Thyroid gland (tissue), 4 donors: ENCODE data around the gene KDF1.
A peak's percentile ranks its signal among the peaks of the same experiment; 100 is the strongest.

Experiments
- POLR2A ChIP-seq, 2 donors: fragments of 450-650 bp; IDR thresholded peaks; one replicate each; pipeline ENCODE4 v1.6.1; 2017; ENCODE audit warnings: antibody characterized with exemption in 2 of 2, mild to moderate bottlenecking in 2 of 2, moderate library complexity in 1 of 2
- TF ChIP-seq, protein P1 (sequence below), 6 experiments: fragments of 200-600 bp in 3 of 6; fragments of 450-650 bp in 3 of 6; sonication (generic) in 3 of 6; IDR thresholded peaks; one replicate each; pipeline ENCODE4 v1.5.1; 2016 to 2019; ENCODE audit warnings: antibody characterized with exemption in 6 of 6, mild to moderate bottlenecking in 2 of 6, inconsistent platforms in 1 of 6, moderate library complexity in 1 of 6

DNA sequence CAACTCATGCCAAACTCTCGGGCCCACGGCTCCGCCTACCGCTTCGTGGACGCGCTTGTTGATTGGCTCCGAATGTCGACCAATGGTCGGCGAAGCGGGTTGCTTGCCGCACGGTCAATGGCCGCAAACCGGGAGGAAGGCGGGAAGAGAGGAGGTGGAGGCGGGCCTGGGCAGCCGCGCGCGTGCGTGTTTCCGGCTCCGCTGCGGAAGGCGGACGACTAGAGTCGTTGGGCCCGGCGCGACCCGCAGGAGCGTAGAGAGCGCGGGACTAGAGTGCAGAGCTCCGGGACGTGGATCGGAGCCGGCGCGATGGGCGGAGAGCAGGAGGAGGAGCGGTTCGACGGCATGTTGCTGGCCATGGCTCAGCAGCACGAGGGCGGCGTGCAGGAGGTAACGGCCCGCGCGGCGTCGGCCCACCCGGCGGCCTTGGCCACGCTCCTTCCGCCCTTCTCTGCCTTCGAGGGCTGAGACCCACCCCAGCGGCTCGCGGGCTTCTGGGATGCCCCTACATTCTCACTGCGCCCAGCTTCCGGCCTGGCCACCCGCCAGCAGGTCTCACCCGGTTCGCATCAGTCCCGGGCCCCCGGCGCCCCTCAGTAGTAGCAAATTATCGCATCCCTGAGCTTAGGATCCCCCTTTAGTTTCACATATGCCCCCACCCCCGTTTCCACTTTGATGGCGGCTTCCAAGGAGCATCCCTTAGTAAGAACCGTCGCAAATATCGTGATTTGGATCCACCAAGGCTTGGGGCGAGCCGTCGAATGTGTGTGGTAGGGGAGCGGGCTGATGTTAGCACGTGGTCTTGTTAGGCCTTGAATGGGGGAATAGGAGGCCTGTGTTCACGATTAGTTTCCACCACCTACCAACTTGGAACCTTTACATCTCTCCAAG is 38.5 kb downstream of the KDF1 start, which contains the start of gene NUDC:
- TF ChIP-seq, protein P1, sequence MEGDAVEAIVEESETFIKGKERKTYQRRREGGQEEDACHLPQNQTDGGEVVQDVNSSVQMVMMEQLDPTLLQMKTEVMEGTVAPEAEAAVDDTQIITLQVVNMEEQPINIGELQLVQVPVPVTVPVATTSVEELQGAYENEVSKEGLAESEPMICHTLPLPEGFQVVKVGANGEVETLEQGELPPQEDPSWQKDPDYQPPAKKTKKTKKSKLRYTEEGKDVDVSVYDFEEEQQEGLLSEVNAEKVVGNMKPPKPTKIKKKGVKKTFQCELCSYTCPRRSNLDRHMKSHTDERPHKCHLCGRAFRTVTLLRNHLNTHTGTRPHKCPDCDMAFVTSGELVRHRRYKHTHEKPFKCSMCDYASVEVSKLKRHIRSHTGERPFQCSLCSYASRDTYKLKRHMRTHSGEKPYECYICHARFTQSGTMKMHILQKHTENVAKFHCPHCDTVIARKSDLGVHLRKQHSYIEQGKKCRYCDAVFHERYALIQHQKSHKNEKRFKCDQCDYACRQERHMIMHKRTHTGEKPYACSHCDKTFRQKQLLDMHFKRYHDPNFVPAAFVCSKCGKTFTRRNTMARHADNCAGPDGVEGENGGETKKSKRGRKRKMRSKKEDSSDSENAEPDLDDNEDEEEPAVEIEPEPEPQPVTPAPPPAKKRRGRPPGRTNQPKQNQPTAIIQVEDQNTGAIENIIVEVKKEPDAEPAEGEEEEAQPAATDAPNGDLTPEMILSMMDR (IDR thresholded peaks at IDR 0.05): no peak
- peak; percentile 37 to 95 for TF ChIP-seq POLR2A (IDR thresholded peaks at IDR 0.05)
